Measurements from ENCODE around the gene IL17RE.
"Not testable (repeated sequence)": the region's sequence is repeated elsewhere in the genome, so short reads cannot be mapped to it uniquely, and the experiment has no call there.

The IL17RE gene

DNA sequence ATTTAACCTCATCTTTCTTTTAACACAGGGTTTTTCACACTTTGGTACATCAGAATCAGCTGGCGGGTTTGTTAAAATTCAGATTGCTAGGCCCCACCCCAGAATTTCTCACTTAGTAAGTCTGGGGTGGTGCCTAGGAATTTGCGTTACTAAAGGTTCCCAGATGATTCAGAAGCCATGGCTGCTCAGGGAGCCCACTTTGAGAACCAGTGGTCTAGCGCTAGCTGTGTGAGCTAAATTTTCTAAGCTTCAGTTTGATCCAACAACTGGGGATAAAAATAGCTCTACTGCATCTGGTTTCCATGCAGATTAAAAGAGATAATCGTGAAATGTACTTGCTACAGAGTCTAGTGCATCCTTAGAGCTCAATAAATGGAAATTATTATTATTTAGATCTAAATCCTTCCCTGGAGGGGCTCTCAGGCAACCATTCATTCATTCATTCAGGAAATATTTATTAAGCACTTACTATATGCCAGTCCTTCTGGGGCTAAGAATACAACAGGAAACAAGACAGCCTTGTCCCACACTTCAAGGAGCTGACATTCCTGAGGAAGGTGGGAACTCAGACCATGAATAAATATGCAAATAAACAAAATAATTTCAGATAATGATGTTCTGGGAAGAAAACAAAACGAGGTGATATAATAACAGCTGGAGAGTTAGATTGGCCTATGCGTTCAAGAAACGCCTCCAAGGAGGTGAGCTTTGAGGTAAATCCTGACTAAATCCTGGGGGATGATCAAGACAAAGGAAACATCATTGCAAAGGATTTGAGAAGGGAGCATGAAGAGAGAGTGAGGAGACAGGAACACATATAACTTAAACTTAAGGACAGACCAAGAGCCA, 18.7 kb upstream of the IL17RE start:
- no peak for DNase-seq

DNA sequence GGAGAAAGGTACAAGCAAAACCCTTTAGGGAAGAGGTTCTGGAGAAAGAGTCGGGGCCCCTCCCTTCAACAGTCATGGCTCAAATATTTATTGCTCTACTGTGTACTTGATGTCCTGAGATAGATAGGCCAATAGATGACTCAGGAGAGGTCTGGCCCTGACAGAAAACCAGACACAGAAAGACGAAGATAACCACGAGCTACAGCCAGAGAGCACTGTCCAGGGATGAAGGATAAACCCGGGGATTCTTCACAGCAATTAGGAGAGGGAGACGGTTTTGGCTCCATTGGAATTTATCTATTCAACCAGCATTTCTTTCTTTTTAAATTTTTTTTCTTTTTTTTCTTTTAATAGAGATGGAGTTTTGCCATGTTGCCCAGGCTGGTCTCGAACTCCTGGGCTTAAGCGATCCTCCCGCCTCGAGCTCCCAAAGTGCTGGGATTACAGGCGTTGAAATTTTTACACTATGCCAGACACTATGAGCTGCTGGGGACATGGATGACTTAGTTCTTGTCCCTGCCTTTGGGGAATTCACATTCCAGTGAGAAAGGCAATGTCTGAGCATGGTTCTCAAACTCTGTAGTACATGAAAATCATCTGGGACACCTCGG, 18.0 kb upstream of the IL17RE start:
- no peak for DNase-seq

DNA sequence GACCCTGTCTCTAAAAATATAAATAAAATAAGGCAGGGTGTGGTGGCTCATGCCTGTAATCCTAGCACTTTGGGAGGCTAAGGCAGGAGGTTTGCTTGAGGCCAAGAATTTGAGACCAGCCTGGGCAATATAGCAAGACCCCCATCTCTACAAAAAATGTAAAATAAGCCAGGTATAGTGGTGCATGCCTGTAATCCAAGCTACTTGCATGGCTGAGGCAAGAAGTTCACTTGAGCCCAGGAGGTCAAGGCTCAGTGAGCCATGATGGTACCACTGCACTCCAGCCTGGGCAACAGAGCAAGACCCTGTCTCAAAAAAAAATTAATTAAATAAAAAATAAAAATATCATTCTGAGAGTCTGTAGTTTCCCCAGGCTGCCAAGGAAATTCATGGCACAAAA, 16.3 kb upstream of the IL17RE start:
- no peak for DNase-seq

DNA sequence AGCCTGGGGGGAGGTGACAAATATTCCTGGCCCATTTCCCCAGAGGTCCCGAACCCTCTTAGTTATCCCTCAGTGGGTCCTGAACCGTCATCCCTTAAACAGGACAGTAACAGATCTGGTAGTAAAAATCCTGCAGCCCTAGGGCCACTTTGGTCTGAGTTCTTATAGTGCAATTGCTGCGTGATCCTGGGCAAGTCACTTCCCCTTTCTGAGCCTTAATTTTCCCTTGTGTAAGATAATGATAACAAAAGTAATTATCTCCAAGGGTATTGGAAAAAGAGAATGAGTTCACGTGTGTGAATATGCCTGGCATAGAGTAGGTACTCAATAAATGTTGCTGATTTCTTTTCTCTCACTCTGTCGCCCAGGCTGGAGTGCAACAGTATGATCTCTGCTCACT, 15.2 kb upstream of the IL17RE start:
- DNase-seq, result no peak

DNA sequence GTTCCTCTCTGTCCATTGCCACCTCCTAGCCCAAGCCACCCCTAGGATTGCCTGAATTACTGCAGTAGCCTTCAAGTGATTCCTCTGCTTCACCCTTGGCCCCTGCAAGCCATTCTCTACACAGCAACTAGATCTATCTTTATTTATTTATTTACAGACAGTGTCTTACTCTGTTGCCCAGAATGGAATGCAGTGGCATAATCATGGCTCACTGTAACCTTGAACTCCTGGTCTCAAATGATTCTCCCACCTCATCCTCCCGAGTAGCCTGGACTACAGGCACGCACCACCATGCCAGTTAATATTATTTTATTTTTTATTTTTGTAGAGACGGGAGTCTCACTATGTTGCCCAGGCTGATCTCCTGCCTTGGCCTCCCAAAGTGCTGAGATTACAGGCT, 14.1 kb upstream of the IL17RE start:
- no peak for DNase-seq

DNA sequence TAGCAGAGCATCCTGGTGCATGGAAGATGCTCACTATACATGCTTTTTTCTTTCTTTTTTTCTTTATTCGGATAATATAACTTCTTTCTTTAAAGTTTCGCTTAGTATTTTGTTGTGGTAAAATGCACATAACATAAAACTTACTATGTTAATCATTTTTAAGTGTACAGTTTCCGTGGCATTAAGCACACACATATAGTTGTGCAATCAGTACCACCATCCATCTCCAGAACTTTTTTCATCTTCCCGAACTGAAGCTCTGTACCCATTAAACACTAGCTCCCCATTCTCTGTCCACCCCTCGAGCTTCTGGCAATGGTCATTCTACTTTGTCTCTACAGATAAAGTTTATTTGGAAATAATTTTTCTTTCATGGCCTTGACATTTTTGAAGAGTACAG, 13.2 kb upstream of the IL17RE start:
- DNase-seq, result no peak

DNA sequence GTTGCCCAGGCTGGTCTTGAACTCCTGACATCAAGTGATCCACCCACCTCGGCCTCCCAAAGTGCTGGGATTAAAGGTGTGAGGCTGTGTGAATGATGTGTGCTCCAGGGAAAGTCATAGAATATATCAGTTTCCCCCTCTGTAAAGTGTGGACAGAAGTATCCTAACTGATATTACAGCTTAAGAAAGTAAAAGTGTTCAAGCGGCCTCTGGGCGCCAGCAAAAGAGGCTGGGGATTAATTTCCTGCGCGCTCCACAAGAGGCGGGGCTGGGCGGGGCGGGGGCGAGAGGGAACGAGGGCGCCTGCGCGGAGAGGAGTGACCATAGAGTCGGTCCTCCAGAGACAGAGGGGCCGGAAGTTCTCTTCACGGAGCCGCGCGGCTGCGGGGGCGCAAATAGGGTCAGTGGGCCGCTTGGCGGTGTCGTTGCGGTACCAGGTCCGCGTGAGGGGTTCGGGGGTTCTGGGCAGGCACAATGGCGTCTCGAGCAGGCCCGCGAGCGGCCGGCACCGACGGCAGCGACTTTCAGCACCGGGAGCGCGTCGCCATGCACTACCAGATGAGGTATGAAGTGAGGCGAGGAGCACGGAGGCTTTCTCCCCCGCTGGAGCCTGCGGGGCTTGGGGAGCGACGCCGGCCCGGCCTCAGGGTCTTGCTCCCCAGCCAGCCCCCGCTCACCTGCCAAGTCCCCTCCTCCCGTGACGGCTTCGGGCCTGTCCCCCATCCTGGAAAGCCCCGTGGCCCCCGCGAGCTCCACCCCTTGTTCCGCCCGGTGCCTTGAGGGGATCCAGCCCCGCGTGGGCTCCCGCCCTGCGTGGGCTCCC, 12.2 kb upstream of the IL17RE start, which contains the start of gene JAGN1:
Gene JAGN1, plus strand, starts transcription at position 362 of the 823 bp plus-strand sequence. Its CDS starts 113 bp downstream, at position 475.
- DNase-seq, result peak; percentile 47

DNA sequence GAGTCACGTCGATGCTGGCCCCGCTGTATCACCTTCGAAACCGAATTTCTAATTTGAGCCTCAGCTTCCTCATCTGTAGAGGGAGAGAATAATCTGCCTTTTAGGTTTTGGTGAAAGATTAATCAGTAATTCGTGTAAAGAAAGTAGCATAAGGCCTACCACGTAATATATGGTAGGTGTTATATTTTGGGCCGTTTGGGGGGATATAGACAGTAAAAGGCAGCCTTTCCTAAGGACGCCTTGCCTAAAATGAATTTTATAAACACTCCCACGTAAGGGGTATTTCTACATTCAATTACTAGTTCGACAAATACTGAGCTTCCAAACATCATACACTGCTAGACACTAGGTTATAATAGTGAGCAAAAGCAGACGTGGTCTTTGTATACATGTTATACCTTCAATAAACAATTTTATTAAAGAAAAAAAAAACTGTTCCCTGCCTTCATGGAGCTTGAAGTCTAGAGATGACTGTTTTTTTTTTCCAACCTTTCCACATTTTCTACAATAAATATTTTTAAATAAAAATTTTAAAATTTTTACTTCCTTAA, 11.5 kb upstream of the IL17RE start:
- no peak for DNase-seq

DNA sequence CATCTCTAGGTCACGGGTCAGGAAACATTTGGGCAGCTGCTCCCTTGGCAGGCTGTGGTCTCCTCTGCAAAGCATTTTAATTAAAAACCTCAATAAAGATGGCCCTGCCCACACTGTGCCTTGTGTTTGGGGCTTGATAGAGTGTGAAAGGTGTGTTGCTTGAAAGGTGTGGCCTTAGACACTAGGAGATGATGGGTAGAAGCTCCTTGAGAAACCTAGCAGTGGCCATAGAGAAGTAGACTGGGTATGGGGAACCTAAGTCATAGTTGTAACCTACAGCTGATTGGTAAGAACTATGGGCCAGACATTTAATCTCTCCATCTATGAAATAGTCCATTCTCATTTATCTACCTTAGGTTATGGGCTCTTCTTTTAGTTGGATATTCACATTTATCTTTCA, 8.9 kb upstream of the IL17RE start:
- DNase-seq, result no peak

DNA sequence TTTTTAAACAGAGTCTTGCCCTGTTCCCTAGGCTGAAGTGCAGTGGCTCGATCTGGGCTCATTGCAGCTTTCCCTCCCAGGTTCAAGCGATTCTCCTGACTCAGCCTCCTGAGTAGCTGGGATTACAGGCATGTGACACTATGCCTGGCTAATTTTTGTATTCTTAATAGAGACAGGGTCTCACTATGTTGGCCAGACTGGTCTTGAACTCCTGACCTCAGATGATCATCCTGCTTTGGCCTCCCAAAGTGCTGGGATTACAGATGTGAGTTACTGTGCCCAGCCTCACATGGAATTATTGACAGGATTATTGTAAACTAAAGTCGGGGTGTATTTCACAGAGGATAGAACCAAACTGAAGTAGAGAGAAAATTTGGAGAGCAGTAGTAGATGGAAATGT, 6.9 kb upstream of the IL17RE start:
- DNase-seq, result not testable (repeated sequence)

DNA sequence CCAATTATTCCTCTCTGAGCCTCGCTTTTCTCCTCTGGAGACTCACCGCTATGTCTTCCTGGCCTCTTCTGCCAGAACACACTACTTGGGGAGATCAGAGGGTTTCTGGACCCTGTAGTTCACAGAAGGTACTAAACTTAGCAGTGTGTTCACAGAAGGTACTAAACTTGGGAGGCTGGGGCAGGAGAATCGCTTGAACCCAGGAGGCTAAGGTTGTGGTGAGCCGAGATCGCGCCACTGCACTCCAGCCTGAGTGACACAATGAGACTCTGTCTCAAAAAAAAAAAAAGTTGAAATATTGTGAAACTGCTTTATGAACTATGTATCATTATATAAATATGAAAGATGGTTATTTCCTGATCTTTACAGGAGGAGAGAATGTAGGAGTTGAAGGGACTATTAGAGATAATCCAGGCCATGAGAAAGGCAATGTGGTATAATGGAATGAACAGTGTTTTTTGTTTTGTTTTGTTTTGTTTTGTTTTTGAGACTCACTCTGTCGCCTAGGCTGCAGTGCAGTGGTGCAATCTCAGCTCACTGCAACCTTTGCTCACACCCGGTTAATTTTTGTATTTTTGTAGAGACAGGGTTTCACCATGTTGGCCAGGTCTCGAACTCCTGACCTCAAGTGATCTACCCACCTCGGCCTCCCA, 5.8 kb upstream of the IL17RE start:
- DNase-seq, result not testable (repeated sequence)

DNA sequence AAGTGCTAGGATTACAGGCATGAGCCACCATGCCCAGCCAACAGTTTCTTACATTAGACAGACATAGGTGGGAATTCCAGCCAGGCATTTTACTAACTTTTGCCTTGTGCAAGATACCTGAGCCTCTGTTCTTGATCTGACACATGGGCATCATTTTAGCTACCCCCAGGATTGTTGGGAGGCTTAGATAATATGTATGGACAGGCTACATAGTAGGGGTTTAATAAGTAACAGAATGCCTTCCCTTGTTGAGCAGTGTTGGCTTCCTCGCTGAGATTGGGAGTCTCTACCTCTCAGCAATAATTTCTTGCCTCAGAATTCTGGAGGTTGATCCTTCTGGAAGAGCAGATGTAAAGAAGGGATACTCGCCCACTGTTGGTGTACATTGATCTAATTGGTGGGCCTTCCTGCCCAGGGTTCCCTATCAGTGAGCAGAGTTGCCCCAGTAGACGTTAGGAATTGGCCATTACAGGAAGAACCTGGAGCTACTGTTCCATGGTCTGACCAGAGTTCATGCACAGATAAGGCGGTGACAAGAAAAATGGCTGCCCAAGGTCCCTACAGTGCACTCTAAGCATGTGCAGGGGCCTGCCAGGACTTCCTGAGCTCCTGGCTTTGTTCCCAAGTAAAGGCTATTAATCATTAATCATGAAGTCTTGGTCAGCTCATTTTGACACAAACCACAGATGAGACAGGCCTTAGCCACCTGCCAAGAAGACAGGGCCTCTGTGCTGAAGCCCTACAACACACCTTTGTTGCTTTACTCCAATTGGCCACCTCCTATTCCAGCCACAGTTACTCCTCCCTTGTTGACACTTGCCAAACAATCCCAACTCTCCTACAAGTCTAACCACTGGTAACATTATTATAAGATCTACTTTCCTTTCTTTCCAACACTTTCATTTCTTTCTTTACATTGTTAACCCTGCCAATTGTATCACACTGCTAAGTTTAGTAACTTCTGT, 5.0 kb upstream of the IL17RE start:
- DNase-seq, result peak; percentile 16

DNA sequence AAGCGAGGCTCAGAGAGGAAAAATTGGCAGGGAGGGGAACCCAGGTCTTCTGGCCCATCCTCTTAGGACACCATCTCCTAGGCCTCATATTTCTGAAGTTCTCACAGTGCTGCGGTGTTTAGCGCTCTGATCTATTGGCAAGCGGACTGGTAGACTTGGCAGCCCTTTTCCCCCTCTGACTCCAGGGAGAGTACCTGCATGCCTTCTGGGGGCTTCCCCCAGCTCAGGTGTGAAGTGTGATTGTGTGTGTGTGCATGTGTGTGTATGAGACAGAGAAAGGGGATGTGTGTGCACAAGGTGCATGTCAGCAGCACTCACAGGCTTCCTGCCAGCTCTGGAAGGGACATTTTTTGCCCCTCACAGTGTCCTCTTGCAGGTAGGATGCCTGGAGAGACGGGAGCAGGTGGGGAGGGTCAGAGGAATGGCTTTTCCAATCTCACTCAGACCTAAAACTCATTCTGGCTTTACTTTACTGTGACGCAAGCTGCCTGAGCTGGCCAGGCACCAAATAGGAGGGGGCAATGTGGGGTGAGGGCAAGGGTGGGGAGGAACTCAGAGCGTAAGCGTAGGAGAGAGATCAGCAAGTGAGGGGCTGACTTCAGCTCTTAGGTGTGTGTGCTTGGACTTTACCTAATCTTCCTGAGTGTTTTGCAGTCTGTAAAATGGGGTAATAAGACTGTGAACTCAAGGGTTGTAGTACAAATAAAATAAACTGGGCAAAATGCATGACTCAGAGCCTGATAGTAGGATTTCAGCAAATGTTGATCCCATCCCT, 4.0 kb upstream of the IL17RE start:
- no peak for DNase-seq

DNA sequence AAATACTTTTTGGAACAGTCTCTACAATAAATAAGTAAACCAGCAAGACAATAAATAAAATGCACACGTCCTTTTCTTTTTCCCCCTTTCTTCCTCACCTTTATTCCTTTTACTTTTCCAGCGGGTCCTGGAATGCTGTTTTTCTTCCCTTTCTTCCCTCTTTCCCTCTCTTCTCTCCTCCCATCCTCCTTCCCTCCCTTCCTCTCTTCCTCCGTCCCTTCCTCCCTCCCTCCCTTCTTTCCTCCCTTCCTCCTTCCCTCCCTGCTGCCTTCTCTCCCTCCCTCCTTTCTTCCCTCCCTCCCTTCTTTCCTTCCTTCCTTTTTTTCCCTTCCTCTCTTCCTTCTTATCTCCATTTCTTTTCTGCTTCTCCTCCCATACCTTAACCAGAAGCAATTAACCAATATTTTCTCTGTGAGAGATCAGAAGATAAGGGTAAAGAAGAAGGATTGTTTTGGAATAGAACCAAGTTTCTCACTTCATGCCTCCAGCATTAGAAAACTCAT, 3.3 kb upstream of the IL17RE start:
- DNase-seq, result no peak

DNA sequence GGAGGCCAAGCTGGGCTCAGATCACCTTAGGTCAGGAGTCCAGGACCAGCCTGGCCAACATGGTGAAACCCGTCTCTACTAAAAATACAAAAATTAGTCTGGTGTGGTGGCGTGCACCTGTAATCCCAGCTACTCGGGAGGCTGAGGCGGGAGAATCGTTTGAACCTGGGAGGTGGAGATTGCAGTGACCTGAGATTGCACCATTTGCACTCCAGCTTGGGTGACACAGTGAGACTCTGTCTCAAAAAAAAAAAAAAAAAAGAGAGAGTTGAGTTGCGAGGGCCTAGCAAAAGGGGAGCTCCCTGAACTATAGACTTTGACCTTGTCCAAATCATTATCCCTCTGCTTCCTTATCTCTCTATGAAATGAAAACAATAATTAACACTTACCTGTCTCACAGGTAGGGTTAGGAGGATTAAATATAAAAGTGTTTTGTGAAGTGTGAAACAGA, 1.7 kb upstream of the IL17RE start:
- not testable (repeated sequence) for DNase-seq

DNA sequence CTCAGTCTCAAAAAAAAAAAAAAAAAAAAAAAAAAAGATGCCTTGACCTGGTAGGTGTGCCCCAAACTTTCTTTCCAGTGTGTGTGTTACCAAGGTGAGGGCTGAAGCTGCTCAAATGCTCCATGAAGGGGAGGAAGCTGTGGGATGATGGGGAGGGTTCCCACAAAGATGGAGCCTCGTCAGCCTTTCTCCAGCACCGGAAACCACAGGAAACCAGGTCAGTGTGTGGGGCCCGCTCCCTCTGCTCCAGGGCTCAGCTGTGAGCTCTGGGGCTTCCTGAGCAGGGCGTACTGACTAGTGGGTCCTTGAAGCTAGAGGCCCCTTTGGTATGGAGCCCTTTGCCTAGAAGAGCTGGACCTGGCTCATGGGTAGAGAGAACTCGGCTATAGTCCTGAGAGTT, 681 bp upstream of the IL17RE start:
- DNase-seq, result no peak

DNA sequence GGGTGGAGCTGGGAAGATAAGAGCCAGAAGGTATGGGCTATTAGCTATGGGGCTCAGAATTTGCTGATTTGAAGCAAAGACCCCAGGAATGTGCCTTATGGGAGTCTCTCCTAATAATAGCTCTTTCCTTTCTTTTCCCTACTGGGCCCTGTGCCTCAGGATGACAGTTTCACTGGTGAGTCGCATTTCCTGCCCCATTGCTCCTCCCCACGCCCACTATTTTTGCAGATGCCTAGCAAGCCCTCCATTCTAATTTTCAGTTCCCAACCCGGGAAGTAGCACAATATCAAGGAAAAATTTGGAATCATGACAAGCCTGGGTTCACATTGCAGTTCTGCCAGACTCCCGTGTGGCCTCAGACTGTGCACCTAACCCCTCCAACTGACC, 583 bp downstream of the IL17RE start:
- DNase-seq, result no peak

DNA sequence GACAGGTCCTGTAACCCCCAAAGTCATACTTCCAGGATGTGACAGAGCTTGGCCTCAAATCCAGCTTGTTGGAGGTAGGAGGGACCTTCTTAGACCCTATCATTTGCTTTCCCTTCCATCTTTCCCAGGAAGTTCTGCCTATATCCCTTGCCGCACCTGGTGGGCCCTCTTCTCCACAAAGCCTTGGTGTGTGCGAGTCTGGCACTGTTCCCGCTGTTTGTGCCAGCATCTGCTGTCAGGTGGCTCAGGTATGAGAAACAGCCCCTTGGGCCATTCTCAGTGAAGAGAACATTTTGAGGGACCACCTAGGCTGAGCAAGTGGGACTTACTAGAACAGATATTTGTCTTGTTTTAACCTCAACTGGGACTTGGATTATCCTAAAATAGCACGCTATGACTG, 1.3 kb downstream of the IL17RE start:
- DNase-seq, result no peak

DNA sequence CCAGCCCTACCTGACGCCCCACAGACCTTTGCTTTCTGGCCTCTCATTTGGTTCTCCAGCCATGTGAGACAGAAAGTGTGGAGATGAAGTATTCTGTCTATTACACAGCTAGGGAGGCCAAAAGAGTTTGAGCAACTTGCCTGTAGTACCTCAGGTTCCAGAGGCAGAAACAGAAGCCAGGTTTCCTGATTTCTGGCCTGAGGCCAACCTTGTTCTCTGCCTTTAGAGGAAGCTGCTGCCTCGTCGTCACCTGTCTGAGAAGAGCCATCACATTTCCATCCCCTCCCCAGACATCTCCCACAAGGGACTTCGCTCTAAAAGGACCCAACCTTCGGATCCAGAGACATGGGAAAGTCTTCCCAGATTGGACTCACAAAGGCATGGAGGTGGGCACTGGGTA, 3.8 kb downstream of the IL17RE start:
- no peak for DNase-seq

DNA sequence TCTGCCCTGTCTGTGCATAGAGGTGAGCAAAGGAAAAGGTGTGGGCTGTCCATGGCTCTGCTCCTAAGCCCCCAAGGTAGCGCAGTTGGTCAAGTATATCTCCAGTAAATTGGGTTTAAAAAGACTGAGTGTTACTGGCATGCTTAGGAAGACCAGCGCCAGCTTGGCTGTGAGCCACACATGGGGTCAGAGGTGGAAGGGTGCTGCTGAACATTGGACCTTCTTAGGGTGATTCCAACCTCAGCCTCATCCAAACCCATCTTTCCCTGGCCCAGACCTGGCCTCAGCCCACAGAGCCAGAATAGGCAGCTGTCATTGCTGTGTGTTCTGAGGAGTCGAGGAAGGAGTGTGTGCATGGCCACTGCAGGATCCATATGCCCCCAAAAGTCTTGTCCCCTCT, 5.6 kb downstream of the IL17RE start:
- DNase-seq, result no peak
